ENCODE results near the gene RALGAPB. TPM values are rescaled to one million over a fixed set of nuclear protein-coding genes. Genes with fewer than 3 reads are reported as not detected.
A peak's percentile ranks its signal among the peaks of the same experiment; 100 is the strongest.

RALGAPB gene
- polyA plus RNA-seq, 1 of the 3 experiments (the other 2 are of a cell fraction): 10.8 TPM

DNA sequence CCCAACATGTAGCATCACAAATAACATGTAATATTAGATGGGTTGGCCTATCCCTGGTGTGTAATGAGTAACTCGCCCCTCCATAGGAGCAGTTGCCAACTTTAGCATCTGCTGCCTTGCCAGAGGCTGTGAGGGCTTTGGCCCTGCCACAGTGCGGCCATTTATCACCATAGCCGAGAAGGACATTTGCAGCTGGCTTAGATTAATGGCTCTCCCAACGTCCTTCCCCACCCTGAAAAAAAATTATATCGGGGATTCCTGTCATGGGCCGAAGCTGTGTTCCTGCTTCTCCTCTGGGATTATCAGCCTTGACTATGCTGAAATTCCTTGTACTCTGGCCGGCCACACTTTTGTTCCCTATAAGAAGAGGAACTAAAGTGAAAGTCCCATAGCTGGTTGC lies 100.8 kb downstream of the RALGAPB start:
- Histone ChIP-seq H4K20me1 (ENCODE audit: insufficient read depth) (no peaks in the 10 kb centered on the region), H3K4me3 (ENCODE audit: low read depth in 2 of 2, low read length in 1 of 2) (no peak overlapping the region), H3K4me1 (ENCODE audit: control insufficient read depth in 1 of 2, insufficient read depth in 2 of 2, low read depth in 1 of 2, low read length in 1 of 2) (peaks cover 0 to 9% of the 10 kb centered on the region in 2 experiments; a peak in 1 of 4 replicates), H3K9ac (no peak overlapping the region), H3K27ac (ENCODE audit: low read depth in 2 of 2, low read length in 1 of 2) (peak overlapping the region in 1 of 2 experiments; percentile 39; a peak in 2 of 4 replicates), H3F3A (replicated peaks; ENCODE audit: insufficient read depth) (no peaks in the 10 kb centered on the region), H3K79me2 (ENCODE audit: insufficient read depth) (no peaks in the 10 kb centered on the region), H3K9me3 (no peaks in the 10 kb centered on the region), H2AFZ (ENCODE audit: low read depth) (no peak overlapping the region), H3K36me3 (replicated peaks in 1 of 2; ENCODE audit: control insufficient read depth in 1 of 2, insufficient read depth in 2 of 2, low read length in 1 of 2) (peaks cover 69 to 83% of the 10 kb centered on the region in 2 experiments), H3K4me2 (no peak overlapping the region), H3K9me2 (no peaks in the 10 kb centered on the region), H3K27me3 (ENCODE audit: insufficient read depth) (no peaks in the 10 kb centered on the region)
- DNase-seq: no peak
- CTCF ChIA-PET: no interaction called here
- WGBS (ENCODE audit: low lambda C conversion rate): 96% methylated on average over 4 of the region's 7 CpGs
- peak in 1 of 2 experiments; percentile 50; a peak in 1 of 4 replicates for TF ChIP-seq EP300 (IDR thresholded peaks at IDR 0.05; ENCODE audit: borderline replicate concordance in 1 of 2, low read depth in 1 of 2, low read length in 1 of 2)
- no peak for TF ChIP-seq ELF1 (IDR thresholded peaks at IDR 0.05)
- no peak for TF ChIP-seq RAD21 (IDR thresholded peaks at IDR 0.05; ENCODE audit: low read length)
- no peak for TF ChIP-seq RXRA (IDR thresholded peaks at IDR 0.05; ENCODE audit: borderline replicate concordance, low read depth)
- TF ChIP-seq CHD2 (IDR thresholded peaks at IDR 0.05; ENCODE audit: low read length, partially characterized antibody): peak; percentile 36
- no peak for TF ChIP-seq GATA2 (CRISPR knock-in tag; IDR thresholded peaks at IDR 0.05)
- no peak for TF ChIP-seq SMC3 (IDR thresholded peaks at IDR 0.05; ENCODE audit: low read depth, low read length)
- no peak for TF ChIP-seq TCF12 (IDR thresholded peaks at IDR 0.05)
- TF ChIP-seq MEF2A (IDR thresholded peaks at IDR 0.05; ENCODE audit: borderline replicate concordance, low read depth): no peak
- TF ChIP-seq RCOR1 (IDR thresholded peaks at IDR 0.05; ENCODE audit: low read length): peak; percentile 45; the same call in 1 of the 2 replicates
- POLR2A ChIA-PET: no interaction called here

- no peak for DNase-seq
- POLR2A ChIA-PET: interaction anchor here (0.5 kb wide), 1 partner anchor 59 kb away, joined by 3 read pairs; no protein-coding TSS in a partner anchor
- Histone ChIP-seq H3K27ac (ENCODE audit: low read depth in 2 of 2, low read length in 1 of 2) (peak overlapping the region in 1 of 2 experiments; percentile 60; a peak in 1 of 4 replicates), H3K9ac (no peak overlapping the region), H3K9me2 (no peaks in the 10 kb centered on the region), H3K79me2 (ENCODE audit: insufficient read depth) (no peaks in the 10 kb centered on the region), H3K27me3 (ENCODE audit: insufficient read depth) (no peaks in the 10 kb centered on the region), H3F3A (replicated peaks; ENCODE audit: insufficient read depth) (no peaks in the 10 kb centered on the region), H3K36me3 (replicated peaks in 1 of 2; ENCODE audit: control insufficient read depth in 1 of 2, insufficient read depth in 2 of 2, low read length in 1 of 2) (peaks cover 21 to 34% of the 10 kb centered on the region in 2 experiments), H3K9me3 (no peaks in the 10 kb centered on the region), H3K4me3 (ENCODE audit: low read depth in 2 of 2, low read length in 1 of 2) (no peak overlapping the region), H4K20me1 (ENCODE audit: insufficient read depth) (no peaks in the 10 kb centered on the region), H3K4me1 (ENCODE audit: control insufficient read depth in 1 of 2, insufficient read depth in 2 of 2, low read depth in 1 of 2, low read length in 1 of 2) (peaks cover 0 to 34% of the 10 kb centered on the region in 2 experiments; a peak in 1 of 4 replicates), H2AFZ (ENCODE audit: low read depth) (no peak overlapping the region), H3K4me2 (no peak overlapping the region)
- WGBS (ENCODE audit: low lambda C conversion rate): 67% methylated on average over 7 of the region's 7 CpGs
- TF ChIP-seq YY1 (IDR thresholded peaks at IDR 0.05; ENCODE audit: low read depth): no peak
- TF ChIP-seq, protein P1, sequence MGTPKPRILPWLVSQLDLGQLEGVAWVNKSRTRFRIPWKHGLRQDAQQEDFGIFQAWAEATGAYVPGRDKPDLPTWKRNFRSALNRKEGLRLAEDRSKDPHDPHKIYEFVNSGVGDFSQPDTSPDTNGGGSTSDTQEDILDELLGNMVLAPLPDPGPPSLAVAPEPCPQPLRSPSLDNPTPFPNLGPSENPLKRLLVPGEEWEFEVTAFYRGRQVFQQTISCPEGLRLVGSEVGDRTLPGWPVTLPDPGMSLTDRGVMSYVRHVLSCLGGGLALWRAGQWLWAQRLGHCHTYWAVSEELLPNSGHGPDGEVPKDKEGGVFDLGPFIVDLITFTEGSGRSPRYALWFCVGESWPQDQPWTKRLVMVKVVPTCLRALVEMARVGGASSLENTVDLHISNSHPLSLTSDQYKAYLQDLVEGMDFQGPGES (IDR thresholded peaks at IDR 0.05; ENCODE audit: low read depth, low read length): no peak
- CTCF ChIA-PET: interaction anchor here (1.1 to 1.4 kb wide), 2 partner anchors 25 to 34 kb away, joined by 3 to 6 read pairs; no protein-coding TSS in a partner anchor
Measured at GRCh38 chr20:38579219-38579910, 106.7 kb downstream of the RALGAPB start.

Data from SK-N-SH (cell line).